Measurements from ENCODE around the gene USP37. TPM values are rescaled to one million over a fixed set of nuclear protein-coding genes. Genes with fewer than 3 reads are reported as not detected.
A peak's percentile ranks its signal among the peaks of the same experiment; 100 is the strongest.

USP37 gene
- total RNA-seq, 1 donor from 2014 or later: 23.3 TPM

DNA sequence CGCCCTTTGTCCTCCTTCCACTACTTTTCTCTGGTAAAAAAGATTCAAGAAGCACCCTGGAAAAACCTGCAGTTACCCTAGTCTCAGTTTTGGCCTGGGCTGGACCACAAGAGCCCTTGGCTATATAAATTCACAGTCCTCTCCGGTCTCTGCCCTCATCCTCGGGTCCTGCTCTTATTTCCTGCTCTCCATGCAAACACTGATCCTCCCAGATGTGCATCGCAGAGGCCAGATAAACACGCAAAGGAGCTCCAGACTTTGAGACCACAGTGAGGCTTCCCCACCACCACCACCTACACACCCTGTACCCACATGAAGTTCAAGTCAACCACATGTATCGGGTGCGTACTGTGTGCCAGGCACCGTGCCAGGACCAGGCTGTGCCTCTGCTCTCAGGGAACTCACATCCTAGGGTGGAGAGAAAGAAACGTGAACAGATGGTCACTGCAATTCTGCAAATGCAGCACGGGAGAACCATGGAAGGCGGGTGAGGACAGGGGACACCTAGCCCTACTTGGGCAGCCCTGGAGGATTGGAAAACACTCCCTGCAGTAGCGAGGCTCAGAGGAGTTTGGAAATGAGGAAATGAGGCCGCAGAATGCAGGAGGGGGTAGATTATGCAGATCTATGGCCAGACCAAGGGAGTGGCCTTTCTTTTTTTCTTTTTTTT lies 161.1 kb downstream of the USP37 start:
- Histone ChIP-seq H3K4me3 (peak overlapping the region; percentile 53 to 65), H3K9me3 (no peaks in the 10 kb centered on the region), H3K4me1 (peaks cover 55% of the 10 kb centered on the region), H3K36me3 (peaks cover 0 to 33% of the 10 kb centered on the region in 2 donors), H3K27ac (peak overlapping the region; percentile 97), H3K27me3 (no peaks in the 10 kb centered on the region)
- DNase-seq (ENCODE audit: extremely low spot score in 2 of 2): no peak
- TF ChIP-seq POLR2A (IDR thresholded peaks at IDR 0.05) (no peak), POLR2AphosphoS5 (IDR thresholded peaks at IDR 0.05; ENCODE audit: insufficient read depth in 1 of 2, low read depth in 1 of 2) (peak in 1 of 2 donors; percentile 6), CTCF (IDR thresholded peaks at IDR 0.05) (no peak)
- intact Hi-C loops (cut with DNase I): loop anchor here (10.0 kb wide), 2 partner anchors 158 to 238 kb away; partner anchors contain the start of genes CNOT9 and USP37

- no peaks in the 10 kb centered on the region for H3K9me3 ChIP-seq
- H3K4me3 ChIP-seq: peak overlapping the region; percentile 53 to 65
- no peak for DNase-seq (ENCODE audit: extremely low spot score in 2 of 2)
- peaks cover 62% of the 10 kb centered on the region for H3K4me1 ChIP-seq
- H3K27me3 ChIP-seq: no peaks in the 10 kb centered on the region
- H3K27ac ChIP-seq: peak overlapping the region; percentile 97
- intact Hi-C loops (cut with DNase I): loop anchor here (10.0 kb wide), 2 partner anchors 158 to 238 kb away; partner anchors contain the start of genes CNOT9 and USP37
- H3K36me3 ChIP-seq: peaks cover 0 to 38% of the 10 kb centered on the region in 2 donors
- TF ChIP-seq CTCF (IDR thresholded peaks at IDR 0.05) (peak; percentile 25 to 70 (median 68)), POLR2AphosphoS5 (IDR thresholded peaks at IDR 0.05; ENCODE audit: insufficient read depth in 1 of 2, low read depth in 1 of 2) (peak; percentile 60 to 71), POLR2A (IDR thresholded peaks at IDR 0.05) (no peak)
Observed at GRCh38 chr2:218406209-218406948, 161.8 kb downstream of the USP37 start.

DNA sequence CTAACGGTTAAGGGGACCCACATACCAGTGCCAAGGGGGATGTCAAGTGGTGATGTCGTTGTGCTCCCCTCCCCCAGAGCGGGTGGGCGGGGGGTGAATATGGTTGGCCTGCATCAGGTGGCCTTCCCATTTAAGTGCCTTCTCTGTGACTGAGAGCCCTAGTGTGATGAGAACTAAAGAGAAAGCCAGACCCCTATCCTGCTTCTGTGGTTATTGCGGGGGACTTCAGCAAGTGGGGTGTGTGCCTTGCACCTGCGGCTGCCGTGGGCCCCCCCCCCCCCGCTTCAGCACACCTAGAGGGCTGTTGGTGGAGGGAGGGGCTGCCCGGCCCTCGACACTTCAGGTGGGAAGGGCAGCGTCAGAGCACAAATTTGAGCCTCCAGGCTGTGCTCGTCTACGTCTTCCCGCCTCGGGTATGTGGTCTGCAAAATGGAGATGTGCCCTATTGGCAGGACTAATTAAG lies 162.4 kb downstream of the USP37 start:
- Histone ChIP-seq H3K9me3 (no peaks in the 10 kb centered on the region), H3K27me3 (no peaks in the 10 kb centered on the region), H3K36me3 (peaks cover 0 to 41% of the 10 kb centered on the region in 2 donors), H3K4me3 (peak overlapping the region; percentile 35 to 53), H3K27ac (peak overlapping the region; percentile 97), H3K4me1 (peaks cover 68% of the 10 kb centered on the region)
- no peak for DNase-seq (ENCODE audit: extremely low spot score in 2 of 2)
- TF ChIP-seq POLR2A (IDR thresholded peaks at IDR 0.05) (no peak), POLR2AphosphoS5 (IDR thresholded peaks at IDR 0.05; ENCODE audit: insufficient read depth in 1 of 2, low read depth in 1 of 2) (peak in 1 of 2 donors; percentile 35)
- intact Hi-C loops (cut with DNase I): loop anchor here (10.0 kb wide), 2 partner anchors 159 to 239 kb away; partner anchors contain the start of genes CNOT9 and USP37

DNA sequence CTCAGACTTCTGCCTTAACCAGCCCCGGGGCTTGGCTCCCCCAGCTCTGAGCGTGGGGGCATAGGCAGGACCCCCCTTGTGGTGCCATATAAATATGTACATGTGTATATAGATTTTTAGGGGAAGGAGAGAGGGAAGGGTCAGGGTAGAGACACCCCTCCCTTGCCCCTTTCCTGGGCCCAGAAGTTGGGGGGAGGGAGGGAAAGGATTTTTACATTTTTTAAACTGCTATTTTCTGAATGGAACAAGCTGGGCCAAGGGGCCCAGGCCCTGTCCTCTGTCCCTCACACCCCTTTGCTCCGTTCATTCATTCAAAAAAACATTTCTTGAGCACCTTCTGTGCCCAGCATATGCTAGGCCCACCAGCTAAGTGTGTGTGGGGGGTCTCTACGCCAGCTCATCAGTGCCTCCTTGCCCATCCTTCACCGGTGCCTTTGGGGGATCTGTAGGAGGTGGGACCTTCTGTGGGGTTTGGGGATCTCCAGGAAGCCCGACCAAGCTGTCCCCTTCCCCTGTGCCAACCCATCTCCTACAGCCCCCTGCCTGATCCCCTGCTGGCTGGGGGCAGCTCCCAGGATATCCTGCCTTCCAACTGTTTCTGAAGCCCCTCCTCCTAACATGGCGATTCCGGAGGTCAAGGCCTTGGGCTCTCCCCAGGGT lies 162.9 kb downstream of the USP37 start:
- Histone ChIP-seq H3K27ac (peak overlapping the region; percentile 97), H3K4me1 (peaks cover 69% of the 10 kb centered on the region), H3K27me3 (no peaks in the 10 kb centered on the region), H3K36me3 (peaks cover 0 to 41% of the 10 kb centered on the region in 2 donors), H3K4me3 (peak overlapping the region; percentile 35 to 53), H3K9me3 (no peaks in the 10 kb centered on the region)
- intact Hi-C loops (cut with DNase I): loop anchor here (10.0 kb wide), 2 partner anchors 160 to 240 kb away; partner anchors contain the start of genes CNOT9 and USP37
- no peak for TF ChIP-seq CTCF (IDR thresholded peaks at IDR 0.05)
- TF ChIP-seq POLR2AphosphoS5 (IDR thresholded peaks at IDR 0.05; ENCODE audit: insufficient read depth in 1 of 2, low read depth in 1 of 2): no peak
- no peak for TF ChIP-seq POLR2A (IDR thresholded peaks at IDR 0.05)
- DNase-seq (ENCODE audit: extremely low spot score in 2 of 2): no peak

All from vagina (tissue), 2 donors.